Measurements from ENCODE around the gene HEATR3. TPM values are rescaled to one million over a fixed set of nuclear protein-coding genes. Genes with fewer than 3 reads are reported as not detected.

Gene HEATR3
- total RNA-seq, 4 donors from 2014 or later = 15.6 to 51.8 (median 25.3) TPM

DNA sequence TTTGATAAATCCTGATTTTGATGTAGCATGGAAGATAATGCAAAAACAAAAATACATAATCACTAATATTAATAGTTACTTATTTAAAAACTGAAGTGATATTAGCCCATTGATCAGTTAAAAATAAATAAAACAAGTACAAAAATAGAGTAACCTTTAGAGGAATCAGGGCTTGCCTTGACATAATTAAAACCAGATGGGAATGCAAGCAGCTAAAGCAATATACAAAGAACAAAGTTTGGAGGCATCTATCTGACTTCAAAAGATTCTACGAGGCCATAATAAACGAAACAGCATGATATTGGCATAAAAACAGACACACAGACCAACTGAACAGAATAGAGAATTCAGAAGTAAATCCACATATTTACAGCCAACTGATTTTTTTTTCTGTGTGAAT is 15.0 kb upstream of the HEATR3 start:
- DNase-seq (ENCODE audit: low spot score) (no peak), ATAC-seq (ENCODE audit: low FRiP score) (no peak)
- TF ChIP-seq, protein P1, sequence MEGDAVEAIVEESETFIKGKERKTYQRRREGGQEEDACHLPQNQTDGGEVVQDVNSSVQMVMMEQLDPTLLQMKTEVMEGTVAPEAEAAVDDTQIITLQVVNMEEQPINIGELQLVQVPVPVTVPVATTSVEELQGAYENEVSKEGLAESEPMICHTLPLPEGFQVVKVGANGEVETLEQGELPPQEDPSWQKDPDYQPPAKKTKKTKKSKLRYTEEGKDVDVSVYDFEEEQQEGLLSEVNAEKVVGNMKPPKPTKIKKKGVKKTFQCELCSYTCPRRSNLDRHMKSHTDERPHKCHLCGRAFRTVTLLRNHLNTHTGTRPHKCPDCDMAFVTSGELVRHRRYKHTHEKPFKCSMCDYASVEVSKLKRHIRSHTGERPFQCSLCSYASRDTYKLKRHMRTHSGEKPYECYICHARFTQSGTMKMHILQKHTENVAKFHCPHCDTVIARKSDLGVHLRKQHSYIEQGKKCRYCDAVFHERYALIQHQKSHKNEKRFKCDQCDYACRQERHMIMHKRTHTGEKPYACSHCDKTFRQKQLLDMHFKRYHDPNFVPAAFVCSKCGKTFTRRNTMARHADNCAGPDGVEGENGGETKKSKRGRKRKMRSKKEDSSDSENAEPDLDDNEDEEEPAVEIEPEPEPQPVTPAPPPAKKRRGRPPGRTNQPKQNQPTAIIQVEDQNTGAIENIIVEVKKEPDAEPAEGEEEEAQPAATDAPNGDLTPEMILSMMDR (IDR thresholded peaks at IDR 0.05) = no peak

DNA sequence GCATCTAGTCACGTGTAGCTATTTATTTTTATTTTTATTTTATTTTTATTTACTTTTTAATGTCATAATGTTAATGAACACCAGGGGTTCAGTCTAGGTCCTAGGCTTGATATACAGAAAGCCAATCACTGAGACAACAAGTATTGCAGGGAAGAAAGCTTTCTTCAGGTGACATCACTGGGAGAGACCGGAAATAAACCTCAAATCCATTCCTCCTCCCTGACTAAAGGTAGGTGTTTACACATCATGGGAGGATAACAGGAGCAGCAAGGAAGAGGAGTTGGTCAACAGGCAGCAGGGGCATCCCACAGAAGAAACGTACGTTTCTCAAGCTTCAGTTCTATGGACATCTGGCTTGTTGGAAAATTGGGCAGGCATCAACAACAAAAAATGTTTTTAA is 9.5 kb upstream of the HEATR3 start:
- DNase-seq (ENCODE audit: low spot score) (no peak), ATAC-seq (ENCODE audit: low FRiP score) (no peak)
- TF ChIP-seq, protein P1 (IDR thresholded peaks at IDR 0.05) = no peak

DNA sequence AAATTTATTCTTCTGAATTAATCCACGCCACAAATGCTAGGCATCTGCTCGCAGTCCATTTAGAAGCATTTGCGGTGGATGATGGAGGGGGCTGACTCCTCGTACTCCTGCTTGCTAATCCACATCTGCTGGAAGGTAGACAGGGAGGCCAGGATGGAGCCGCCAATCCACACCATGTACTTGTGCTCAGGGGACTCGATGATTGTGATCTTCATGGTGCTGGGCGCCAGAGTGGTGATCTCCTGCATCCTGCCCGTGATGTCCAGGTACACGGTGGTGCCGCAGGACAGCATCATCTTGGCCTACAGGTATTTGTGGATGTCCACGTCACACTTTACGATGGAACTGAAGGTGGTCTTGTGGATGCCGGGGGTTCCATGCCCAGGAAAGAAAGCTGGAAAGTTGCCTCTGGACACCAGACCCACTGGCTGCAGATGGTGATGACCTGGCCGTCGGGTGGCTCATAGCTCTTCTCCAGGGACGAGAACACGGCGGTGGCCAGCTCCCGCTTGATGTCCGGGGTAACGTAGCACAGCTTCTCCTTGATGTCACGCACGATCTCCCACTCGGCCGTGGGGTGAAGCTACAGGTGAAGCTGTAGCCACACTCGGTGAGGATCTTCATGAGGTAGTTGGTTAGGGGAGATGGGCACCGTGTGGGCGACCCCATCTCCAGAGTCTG is 7.5 kb upstream of the HEATR3 start:
- DNase-seq (ENCODE audit: low spot score) = no peak
- TF ChIP-seq, protein P1 (IDR thresholded peaks at IDR 0.05) = no peak
- no peak for ATAC-seq (ENCODE audit: low FRiP score)

DNA sequence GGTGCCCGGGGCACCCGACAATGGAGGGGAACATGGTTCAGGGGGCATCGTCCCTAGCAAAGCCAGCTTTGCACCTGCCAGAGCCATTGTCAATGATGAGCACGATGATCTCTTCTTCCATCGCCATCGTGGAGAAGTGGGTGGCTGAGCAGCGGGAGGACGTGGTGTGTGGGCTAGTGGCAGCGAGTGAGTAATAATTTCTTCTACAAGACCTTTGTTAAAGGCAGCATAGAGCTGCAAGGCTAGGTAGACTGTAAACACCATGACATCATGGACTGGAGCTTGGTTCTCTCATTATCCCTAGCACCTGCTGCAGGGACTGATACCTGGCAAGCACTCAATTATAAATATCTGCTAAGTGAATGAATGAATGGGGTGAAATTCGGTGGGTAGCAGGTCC is 6.7 kb upstream of the HEATR3 start:
- ATAC-seq (ENCODE audit: low FRiP score) (no peak), DNase-seq (ENCODE audit: low spot score) (no peak)
- TF ChIP-seq, protein P1 (IDR thresholded peaks at IDR 0.05) = no peak

DNA sequence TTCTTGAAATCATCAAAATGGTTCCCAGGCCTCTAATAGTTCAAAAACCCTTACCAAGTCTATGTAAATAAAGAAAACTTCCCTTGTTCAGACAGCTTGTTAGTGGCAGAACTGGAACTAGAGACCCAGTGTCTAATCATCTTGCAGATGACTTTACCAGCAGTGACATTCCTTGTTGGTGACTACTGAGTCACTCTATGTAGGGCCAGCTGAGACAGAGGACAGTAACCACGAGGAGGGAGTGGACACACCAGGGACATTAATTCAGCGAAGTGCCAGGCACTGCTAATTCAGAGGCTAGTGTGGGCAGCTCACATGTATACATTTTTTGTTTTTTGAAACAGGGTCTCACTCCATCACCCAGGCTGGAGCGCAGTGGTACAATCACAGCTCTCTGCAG is 6.1 kb upstream of the HEATR3 start:
- TF ChIP-seq, protein P1 (IDR thresholded peaks at IDR 0.05) = no peak
- DNase-seq (ENCODE audit: low spot score) = no peak
- no peak for ATAC-seq (ENCODE audit: low FRiP score)

DNA sequence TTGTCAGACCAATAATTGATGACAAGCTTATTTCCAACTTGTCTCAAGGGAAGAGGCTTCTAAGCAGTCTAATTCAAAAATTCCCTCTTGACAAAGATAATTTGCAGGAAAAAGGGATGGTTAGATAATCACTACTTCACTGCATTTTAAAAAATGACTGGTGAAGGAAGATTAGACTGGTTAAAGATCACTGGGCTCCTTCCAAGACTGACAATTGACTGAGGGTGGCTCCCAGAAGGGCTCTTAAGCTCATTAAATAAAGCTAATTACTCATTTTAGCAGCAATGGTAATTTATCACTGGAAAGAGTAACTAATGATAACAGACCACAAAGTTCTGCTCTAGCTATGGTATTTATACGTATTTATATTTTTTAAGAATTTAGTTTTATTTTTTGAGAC is 4.4 kb upstream of the HEATR3 start:
- ATAC-seq (ENCODE audit: low FRiP score) (no peak), DNase-seq (ENCODE audit: low spot score) (no peak)
- TF ChIP-seq, protein P1 (IDR thresholded peaks at IDR 0.05) = no peak

DNA sequence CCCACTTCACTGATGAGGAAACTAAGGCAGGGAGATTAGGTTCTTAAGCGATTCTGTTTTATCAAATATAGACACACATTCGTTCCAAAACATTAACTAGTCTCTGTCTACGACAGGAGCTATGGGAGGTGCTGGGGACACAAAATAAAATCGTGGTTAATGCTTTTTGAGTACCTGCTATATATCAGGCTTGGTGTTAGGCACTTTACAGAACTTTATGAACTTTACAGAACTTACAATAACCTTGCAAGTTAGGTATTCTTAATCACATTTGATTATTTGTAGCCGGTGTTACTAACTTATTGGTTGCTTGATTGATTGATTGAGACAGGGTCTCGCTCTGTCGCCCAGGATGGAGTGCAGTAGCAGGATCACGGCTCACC is 538 bp upstream of the HEATR3 start:
- TF ChIP-seq, protein P1 (IDR thresholded peaks at IDR 0.05) = no peak

More for the DNA sequence above, 538 bp upstream of the HEATR3 start:
- DNase-seq (ENCODE audit: low spot score) = no peak
- no peak for ATAC-seq (ENCODE audit: low FRiP score)
